GM12891 (cell line): ENCODE measurements around the gene ANAPC15.

Experiments used
- PAX5 ChIP-seq: IDR thresholded peaks from 2 replicates; pipeline ENCODE4 v1.6.1; 2011; ENCODE audit warnings: low read length, moderate library complexity, mild to moderate bottlenecking; ENCODE audit not compliant: insufficient read depth, severe bottlenecking
- POLR2A ChIP-seq: IDR thresholded peaks from 2 replicates; pipeline ENCODE4 v1.6.1; 2011; ENCODE audit warnings: low read depth, low read length, control low read depth
- POLR2AphosphoS5 ChIP-seq: IDR thresholded peaks from 2 replicates; pipeline ENCODE4 v1.6.1; 2011; ENCODE audit warnings: low read depth, low read length, control low read depth
- SPI1 ChIP-seq: IDR thresholded peaks from 2 replicates; pipeline ENCODE4 v1.6.1; 2011; ENCODE audit warnings: low read depth, low read length, control low read depth
- TAF1 ChIP-seq: IDR thresholded peaks from 2 replicates; pipeline ENCODE4 v1.6.1; 2011; ENCODE audit warnings: low read depth, low read length, control low read depth

DNA sequence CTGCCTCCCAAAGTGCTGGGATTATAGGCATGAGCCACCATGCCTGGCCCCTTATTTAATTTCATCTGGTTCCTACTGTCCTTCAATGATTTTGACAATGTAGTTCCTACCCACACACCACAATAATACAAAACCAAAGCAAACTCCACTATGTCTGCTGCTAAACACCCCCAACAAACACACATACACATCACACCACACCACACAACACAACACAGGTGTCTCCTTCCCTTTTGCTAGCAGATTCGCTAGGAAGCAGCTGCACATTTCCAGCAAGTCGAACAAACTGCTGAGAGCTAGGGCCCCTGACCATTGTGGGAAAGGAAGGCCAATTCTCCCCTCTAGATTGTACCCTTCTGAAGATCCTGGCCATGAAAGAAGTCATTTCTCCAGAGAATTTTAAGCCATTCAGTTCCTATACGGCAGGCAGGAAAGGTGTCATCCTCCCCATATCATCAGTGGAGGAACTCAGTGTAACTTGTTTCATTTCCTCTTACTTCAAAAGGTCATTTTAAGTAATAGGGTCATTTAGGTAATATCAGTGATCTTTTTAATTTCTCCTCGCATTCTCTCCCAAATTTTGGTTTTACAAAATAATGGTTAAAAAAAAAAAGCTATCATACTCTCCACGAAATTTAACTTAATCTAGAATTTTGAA lies 50.6 kb downstream of the ANAPC15 start:
- TF ChIP-seq POLR2AphosphoS5, result no peak
- TF ChIP-seq POLR2A, result no peak
- TF ChIP-seq TAF1, result no peak
- TF ChIP-seq PAX5, result no peak
- peak; percentile 80 for TF ChIP-seq SPI1
